Esophagus squamous epithelium (tissue), 4 donors: ENCODE measurements around the gene ADPRHL1.

ENCODE experiments used
- POLR2A ChIP-seq, 4 donors: fragments of 450-650 bp; IDR thresholded peaks; one replicate each; pipeline ENCODE4 v1.6.1; 2017; ENCODE audit warnings: antibody characterized with exemption in 4 of 4, mild to moderate bottlenecking in 4 of 4, moderate library complexity in 3 of 4
- TF ChIP-seq, protein P1 (sequence below), 6 experiments: fragments of 450-650 bp in 4 of 6; fragments of 200-600 bp in 2 of 6; sonication (generic) in 2 of 6; IDR thresholded peaks; one replicate each; pipeline ENCODE4 v1.5.1; 2016 to 2019; ENCODE audit warnings: antibody characterized with exemption in 6 of 6, mild to moderate bottlenecking in 4 of 6, moderate library complexity in 4 of 6

DNA sequence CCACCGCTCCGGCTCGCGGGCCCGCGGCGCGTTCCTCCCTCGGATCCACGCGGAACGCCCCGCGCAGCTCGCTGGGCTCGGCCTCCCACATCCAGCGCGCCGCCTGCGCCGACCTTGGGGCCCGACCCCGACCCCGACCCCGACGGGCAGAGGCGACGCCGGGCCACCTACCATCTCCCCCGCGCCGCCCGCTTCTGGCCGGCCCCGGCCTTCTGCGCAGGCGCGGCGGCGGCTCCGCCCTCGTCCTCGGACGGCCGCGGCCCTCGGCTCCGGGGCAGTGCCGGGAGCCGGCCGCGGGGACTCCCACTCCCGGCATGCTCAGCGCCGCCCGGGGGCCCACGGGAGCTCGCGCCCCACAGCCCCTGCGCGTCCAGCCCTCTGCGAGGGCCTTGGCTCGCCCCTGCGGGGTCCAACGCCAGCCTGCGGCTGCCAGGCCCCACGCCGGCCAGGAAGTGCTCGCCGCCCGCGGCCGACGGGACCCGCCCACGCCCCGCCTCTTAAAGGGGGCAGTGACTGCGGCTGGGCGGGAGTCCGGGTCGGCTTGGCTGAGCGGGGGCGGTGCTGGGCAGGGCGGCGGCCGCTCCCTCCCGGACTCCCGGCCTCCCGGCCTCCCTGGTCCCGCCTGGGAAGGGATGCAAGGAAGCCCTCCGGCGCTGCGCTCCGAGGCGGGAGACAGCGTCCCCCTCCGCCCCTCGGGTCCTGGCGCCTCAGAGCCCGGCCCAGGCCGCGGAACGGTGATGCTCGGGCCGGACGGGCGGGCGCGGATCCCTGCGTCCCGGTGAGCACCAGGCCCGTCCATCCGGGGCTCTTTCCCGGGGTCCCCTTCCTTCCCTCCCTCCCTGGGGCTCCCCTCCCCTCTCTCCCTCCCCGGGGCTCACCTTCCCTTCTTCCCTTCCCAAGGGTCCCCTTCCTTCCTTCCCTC, 37.5 kb upstream of the ADPRHL1 start, which contains the start of gene DCUN1D2:
- TF ChIP-seq POLR2A (IDR thresholded peaks at IDR 0.05) = peak in 3 of 4 donors; percentile 40 to 84 (median 79)
- TF ChIP-seq, protein P1, sequence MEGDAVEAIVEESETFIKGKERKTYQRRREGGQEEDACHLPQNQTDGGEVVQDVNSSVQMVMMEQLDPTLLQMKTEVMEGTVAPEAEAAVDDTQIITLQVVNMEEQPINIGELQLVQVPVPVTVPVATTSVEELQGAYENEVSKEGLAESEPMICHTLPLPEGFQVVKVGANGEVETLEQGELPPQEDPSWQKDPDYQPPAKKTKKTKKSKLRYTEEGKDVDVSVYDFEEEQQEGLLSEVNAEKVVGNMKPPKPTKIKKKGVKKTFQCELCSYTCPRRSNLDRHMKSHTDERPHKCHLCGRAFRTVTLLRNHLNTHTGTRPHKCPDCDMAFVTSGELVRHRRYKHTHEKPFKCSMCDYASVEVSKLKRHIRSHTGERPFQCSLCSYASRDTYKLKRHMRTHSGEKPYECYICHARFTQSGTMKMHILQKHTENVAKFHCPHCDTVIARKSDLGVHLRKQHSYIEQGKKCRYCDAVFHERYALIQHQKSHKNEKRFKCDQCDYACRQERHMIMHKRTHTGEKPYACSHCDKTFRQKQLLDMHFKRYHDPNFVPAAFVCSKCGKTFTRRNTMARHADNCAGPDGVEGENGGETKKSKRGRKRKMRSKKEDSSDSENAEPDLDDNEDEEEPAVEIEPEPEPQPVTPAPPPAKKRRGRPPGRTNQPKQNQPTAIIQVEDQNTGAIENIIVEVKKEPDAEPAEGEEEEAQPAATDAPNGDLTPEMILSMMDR (IDR thresholded peaks at IDR 0.05) = peak in 1 of 6 experiments; percentile 22
